H1 (cell line): ENCODE results near the gene SLC6A19. TPM values are rescaled to one million over a fixed set of nuclear protein-coding genes. Genes with fewer than 3 reads are reported as not detected.
A peak's percentile ranks its signal among the peaks of the same experiment; 100 is the strongest.

Source experiments
- CTCF ChIA-PET: fragments of 300-600 bp; sonication (Branson Sonifier 250); formaldehyde crosslinking; loops from one replicate; lab custom pipeline; 2021; ENCODE audit not compliant: partially characterized antibody; lab: Charles Lee
- POLR2A ChIA-PET: fragments of 300-600 bp; sonication (Branson Sonifier 250); formaldehyde crosslinking; loops from one replicate; lab custom pipeline; 2021; ENCODE audit warnings: inconsistent platforms; ENCODE audit not compliant: partially characterized antibody; lab: Charles Lee
- DNase-seq, 2 experiments: peaks; one replicate each; pipeline versions ENCODE4 v3.0.0 to v3.0.0-alpha.2; 2010 to 2022; ENCODE audit warnings: low spot score in 2 of 2, low read depth in 1 of 2, mixed read lengths in 1 of 2
- FAIRE-seq: peaks from 2 replicates; lab custom pipeline; 2011; peaks lifted over from hg19 to GRCh38; lab: Jason Lieb, UNC
- H2AFZ ChIP-seq: 2 replicates; pipeline ENCODE4 v1.8.1; 2012; ENCODE audit warnings: low read length, inconsistent platforms
- H2AK5ac ChIP-seq: 2 replicates; pipeline ENCODE4 v1.6.1; 2013; ENCODE audit warnings: low read depth, low read length
- H2BK120ac ChIP-seq: replicated peaks from 2 replicates; pipeline ENCODE3; 2013; ENCODE audit warnings: low read depth, low read length, inconsistent platforms
- H2BK12ac ChIP-seq: 2 replicates; pipeline ENCODE4 v1.6.1; 2013; ENCODE audit warnings: low read depth, low read length
- H2BK15ac ChIP-seq: 2 replicates; pipeline ENCODE4 v1.6.1; 2013; ENCODE audit warnings: low read length
- H2BK20ac ChIP-seq: 2 replicates; pipeline ENCODE4 v1.6.1; 2013; ENCODE audit warnings: low read length
- H2BK5ac ChIP-seq: 2 replicates; pipeline ENCODE4 v1.6.1; 2013; ENCODE audit warnings: low read depth, low read length
- H3K14ac ChIP-seq: 2 replicates; pipeline ENCODE4 v1.6.1; 2013; ENCODE audit warnings: inconsistent platforms; ENCODE audit not compliant: insufficient read length
- H3K18ac ChIP-seq: 2 replicates; pipeline ENCODE4 v1.6.1; 2013; ENCODE audit warnings: low read length; ENCODE audit errors: extremely low read depth
- H3K23ac ChIP-seq: 2 replicates; pipeline ENCODE4 v1.6.1; 2013; ENCODE audit warnings: inconsistent platforms; ENCODE audit not compliant: insufficient read length
- H3K23me2 ChIP-seq: 2 replicates; pipeline ENCODE4 v1.6.1; 2013; ENCODE audit warnings: low read depth, low read length
- H3K27ac ChIP-seq: 2 replicates; pipeline ENCODE4 v1.6.1; 2011; ENCODE audit warnings: low read depth, low read length, inconsistent platforms
- H3K27me3 ChIP-seq, 4 experiments: replicated peaks in 1 of 4; 1 replicate in 1 of 4; 2 replicates in 3 of 4; pipeline versions ENCODE4 v1.6.1 to v1.8.1; 2011 to 2013; ENCODE audit warnings: low read length in 3 of 4, mild to moderate bottlenecking in 3 of 4, inconsistent platforms in 2 of 4, mixed read lengths in 2 of 4, moderate library complexity in 1 of 4; ENCODE audit not compliant: control insufficient read depth in 3 of 4, insufficient read depth in 3 of 4; ENCODE audit errors: extremely low read depth in 1 of 4
- H3K36me3 ChIP-seq, 4 experiments: 2 replicates each; pipeline versions ENCODE4 v1.6.1 to v1.8.1; 2011 to 2013; ENCODE audit warnings: mild to moderate bottlenecking in 4 of 4, low read length in 3 of 4, moderate library complexity in 2 of 4, control low read depth in 1 of 4, inconsistent platforms in 1 of 4; ENCODE audit not compliant: insufficient read depth in 4 of 4, control insufficient read depth in 2 of 4
- H3K4ac ChIP-seq: replicated peaks from 2 replicates; pipeline ENCODE3; 2013; ENCODE audit warnings: low read length, low read depth, mixed read lengths, inconsistent platforms; ENCODE audit not compliant: insufficient read length
- H3K4me1 ChIP-seq, 4 experiments: replicated peaks in 1 of 4; 1 replicate in 1 of 4; 2 replicates in 3 of 4; pipeline versions ENCODE4 v1.6.1 to v1.8.1; 2011 to 2013; ENCODE audit warnings: low read length in 3 of 4, inconsistent platforms in 2 of 4, mixed read lengths in 1 of 4; ENCODE audit not compliant: insufficient read depth in 4 of 4, control insufficient read depth in 3 of 4
- H3K4me2 ChIP-seq, 2 experiments: 2 replicates each; pipeline versions ENCODE4 v1.6.1 to v1.8.1; 2011 to 2013; ENCODE audit warnings: low read depth in 2 of 2, low read length in 2 of 2, control low read depth in 1 of 2, inconsistent platforms in 1 of 2, mild to moderate bottlenecking in 1 of 2; ENCODE audit not compliant: insufficient read depth in 1 of 2
- H3K4me3 ChIP-seq, 4 experiments: fragments of 200-600, 300-600 bp in 1 of 4; sonication (generic), shearing (Covaris generic), sonication (Bioruptor Twin) in 1 of 4; 2 replicates each; pipeline versions ENCODE4 v1.5.1 to v1.8.1; 2011 to 2016; ENCODE audit warnings: low read length in 4 of 4, low read depth in 3 of 4, control low read depth in 2 of 4, inconsistent platforms in 2 of 4, mild to moderate bottlenecking in 2 of 4, mixed read lengths in 1 of 4, moderate library complexity in 1 of 4; ENCODE audit not compliant: insufficient read depth in 2 of 4; ENCODE audit errors: extremely low read depth in 1 of 4
- H3K56ac ChIP-seq: replicated peaks from 2 replicates; pipeline ENCODE3; 2013; ENCODE audit warnings: low read depth, mild to moderate bottlenecking, mixed read lengths, low read length, inconsistent platforms; ENCODE audit not compliant: insufficient read length
- H3K79me1 ChIP-seq: 2 replicates; pipeline ENCODE4 v1.6.1; 2013; ENCODE audit warnings: low read depth, low read length, control low read depth
- H3K79me2 ChIP-seq, 2 experiments: 2 replicates each; pipeline versions ENCODE4 v1.6.1 to v1.8.1; 2012 to 2013; ENCODE audit warnings: low read length in 2 of 2, mild to moderate bottlenecking in 2 of 2, inconsistent platforms in 1 of 2; ENCODE audit not compliant: insufficient read depth in 2 of 2, control insufficient read depth in 1 of 2
- H3K9ac ChIP-seq, 4 experiments: replicated peaks in 1 of 4; 1 replicate in 1 of 4; 2 replicates in 3 of 4; pipeline versions ENCODE4 v1.6.1 to v1.8.1; 2011 to 2013; ENCODE audit warnings: low read depth in 3 of 4, low read length in 3 of 4, control low read depth in 2 of 4, mild to moderate bottlenecking in 2 of 4, moderate library complexity in 2 of 4, inconsistent platforms in 1 of 4; ENCODE audit errors: extremely low read depth in 1 of 4
- H3K9me3 ChIP-seq, 2 experiments: 2 replicates each; pipeline versions ENCODE4 v1.6.1 to v1.8.1; 2012 to 2013; ENCODE audit warnings: mild to moderate bottlenecking in 2 of 2, moderate library complexity in 2 of 2, control low read depth in 1 of 2, inconsistent platforms in 1 of 2, low read depth in 1 of 2, low read length in 1 of 2, mixed read lengths in 1 of 2; ENCODE audit not compliant: insufficient read depth in 2 of 2
- H4K20me1 ChIP-seq, 2 experiments: replicated peaks in 1 of 2; 2 replicates each; pipeline versions ENCODE3 to v1.8.1; 2011 to 2013; ENCODE audit warnings: inconsistent platforms in 2 of 2, low read length in 2 of 2, mild to moderate bottlenecking in 1 of 2; ENCODE audit not compliant: insufficient read depth in 2 of 2, control insufficient read depth in 1 of 2
- H4K5ac ChIP-seq: 2 replicates; pipeline ENCODE4 v1.6.1; 2013; ENCODE audit warnings: low read length, low read depth, mixed read lengths, inconsistent platforms; ENCODE audit not compliant: insufficient read length
- H4K8ac ChIP-seq: 2 replicates; pipeline ENCODE4 v1.8.0; 2013; ENCODE audit warnings: mild to moderate bottlenecking, moderate library complexity, low read length, inconsistent platforms; ENCODE audit not compliant: insufficient read depth; ENCODE audit errors: extremely low read depth
- H4K91ac ChIP-seq: replicated peaks from 2 replicates; pipeline ENCODE3; 2013; ENCODE audit warnings: low read length, mixed read lengths, inconsistent platforms; ENCODE audit not compliant: insufficient read length
- CTBP2 ChIP-seq: IDR thresholded peaks from 2 replicates; pipeline ENCODE4 v1.7.0; 2011; ENCODE audit warnings: borderline replicate concordance, mild to moderate bottlenecking, moderate library complexity, mixed read lengths, low read length; ENCODE audit not compliant: insufficient read depth, insufficient read length
- E2F6 ChIP-seq: IDR thresholded peaks from 2 replicates; pipeline ENCODE4 v1.6.1; 2012; ENCODE audit warnings: inconsistent platforms
- HDAC6 ChIP-seq: IDR thresholded peaks from one replicate; pipeline ENCODE4 v1.7.1; 2012; ENCODE audit warnings: low read depth, mild to moderate bottlenecking, inconsistent platforms, low read length, moderate library complexity
- SUZ12 ChIP-seq: fragments of 200-600 bp; sonication (generic); IDR thresholded peaks from 2 replicates; pipeline ENCODE4 v1.6.1; 2012; ENCODE audit warnings: mild to moderate bottlenecking, inconsistent platforms, low read length, moderate library complexity, mixed read lengths
- YY1 ChIP-seq: IDR thresholded peaks from 2 replicates; pipeline ENCODE4 v1.6.1; 2011; ENCODE audit warnings: low read depth, mild to moderate bottlenecking, low read length
- polyA plus RNA-seq, 7 experiments: library from polyadenylated mRNA; depleted of rRNA in 3 of 7; stranded (reverse) in 5 of 7; unstranded in 2 of 7; fragments of >200 nt in 5 of 7; fragments of 200-250 nt in 2 of 7; gene quantifications; 1 replicate in 5 of 7; 2 replicates in 1 of 7; 4 replicates in 1 of 7; pipeline versions ENCODE4 v1.2.1 to v1.2.3, GENCODE V29; 2011 to 2013; ENCODE audit warnings: missing spikeins in 2 of 7, mixed read lengths in 2 of 7
- total RNA-seq: library from RNA; stranded (reverse); fragmentation: NEBNext Ultra II Directional; extraction: Animal tissue kit (Norgen Biotek cat#: 25700); gene quantifications from 2 replicates; pipeline ENCODE4 v1.2.1, GENCODE V29; 2021

The SLC6A19 gene
- total and polyA plus RNA-seq, 2 of the 8 experiments (the other 6 are each of a cell fraction or from before 2014, with no cell fraction given): 0.02 TPM; not detected in 1

GRCh38 chr5:1199340-1199648, 2.1 kb upstream of the SLC6A19 start:
- no peak overlapping the region for H2AK5ac ChIP-seq
- H2BK12ac ChIP-seq: no peak overlapping the region
- no peak overlapping the region for H4K5ac ChIP-seq
- H2BK20ac ChIP-seq: no peak overlapping the region
- H4K8ac ChIP-seq: no peak overlapping the region
- no peaks in the 10 kb centered on the region for H3K79me1 ChIP-seq
- no peaks in the 10 kb centered on the region for H4K20me1 ChIP-seq
- H2BK15ac ChIP-seq: no peak overlapping the region
- H3K4ac ChIP-seq: no peak overlapping the region
- no peaks in the 10 kb centered on the region for H3K79me2 ChIP-seq
- H3K36me3 ChIP-seq: no peaks in the 10 kb centered on the region
- no peak overlapping the region for H3K56ac ChIP-seq
- CTCF ChIA-PET: no interaction called here
- no peaks in the 10 kb centered on the region for H3K27me3 ChIP-seq
- POLR2A ChIA-PET: no interaction called here
- H4K91ac ChIP-seq: no peak overlapping the region
- no peak overlapping the region for H3K23ac ChIP-seq
- H3K27ac ChIP-seq: no peak overlapping the region
- H3K14ac ChIP-seq: no peak overlapping the region
- FAIRE-seq: peak; percentile 52
- no peaks in the 10 kb centered on the region for H3K9me3 ChIP-seq
- no peaks in the 10 kb centered on the region for H3K23me2 ChIP-seq
- H2BK5ac ChIP-seq: no peak overlapping the region
- no peak overlapping the region for H3K4me3 ChIP-seq
- H3K18ac ChIP-seq: no peak overlapping the region; the same call in 1 of the 2 replicates
- H3K4me2 ChIP-seq: no peak overlapping the region
- TF ChIP-seq CTBP2: no peak
- no peak for TF ChIP-seq E2F6
- no peak for TF ChIP-seq HDAC6
- TF ChIP-seq YY1: no peak
- TF ChIP-seq SUZ12: no peak
- no peak overlapping the region for H3K9ac ChIP-seq
- H2BK120ac ChIP-seq: no peak overlapping the region
- DNase-seq: no peak
- H2AFZ ChIP-seq: no peak overlapping the region
- no peaks in the 10 kb centered on the region; a peak in 1 of 7 replicates for H3K4me1 ChIP-seq
